ENCODE measurements around the gene RBM25. TPM values are rescaled to one million over a fixed set of nuclear protein-coding genes. Genes with fewer than 3 reads are reported as not detected.
A peak's percentile ranks its signal among the peaks of the same experiment; 100 is the strongest.

Gene RBM25
- total and polyA plus RNA-seq, 12 donors: 13.5 to 51.4 (median 39.9) TPM

DNA sequence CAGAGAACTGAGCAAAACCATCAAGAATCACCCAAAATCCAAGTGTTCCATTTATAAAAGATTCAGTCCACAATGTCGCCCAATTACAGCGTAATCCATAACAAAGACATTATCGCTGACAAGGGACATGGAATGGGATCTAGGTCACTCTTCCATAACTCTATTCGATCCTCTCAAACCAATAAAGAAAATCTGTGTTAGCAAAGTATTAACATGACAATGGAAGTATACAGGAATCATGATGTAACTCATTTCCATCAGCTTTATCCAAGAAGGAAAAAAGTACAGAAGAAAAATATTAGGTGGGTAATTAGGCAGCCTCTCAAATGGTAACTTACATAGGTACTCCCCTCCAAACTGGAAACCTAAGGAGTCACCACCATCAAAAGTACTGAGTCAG lies 36.3 kb upstream of the RBM25 start:
- peaks cover 0 to 72% (median 26%) of the 10 kb centered on the region in 9 donors for H3K36me3 ChIP-seq

DNA sequence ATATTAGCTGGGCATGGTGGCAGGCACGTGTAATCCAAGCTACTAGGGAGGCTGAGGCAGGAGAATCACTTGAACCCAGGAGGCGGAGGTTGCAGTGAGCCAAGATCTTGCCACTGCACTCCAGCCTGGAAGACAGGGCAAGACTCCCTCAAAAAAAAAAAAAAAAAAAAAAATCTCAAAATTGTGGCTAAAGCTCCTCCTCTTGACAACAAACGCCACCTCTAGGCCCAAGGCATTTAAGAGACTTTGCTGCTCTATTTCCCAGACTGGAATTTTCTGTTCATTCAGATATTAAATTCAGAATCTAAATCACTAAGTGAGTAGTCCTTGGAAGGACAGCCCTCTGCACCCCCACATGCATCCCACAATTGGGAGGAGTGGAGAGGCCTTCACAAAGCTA lies 32.8 kb upstream of the RBM25 start:
- no peak for ATAC-seq
- peaks cover 0 to 39% (median 22%) of the 10 kb centered on the region in 9 donors for H3K36me3 ChIP-seq
- TF ChIP-seq, protein P1, sequence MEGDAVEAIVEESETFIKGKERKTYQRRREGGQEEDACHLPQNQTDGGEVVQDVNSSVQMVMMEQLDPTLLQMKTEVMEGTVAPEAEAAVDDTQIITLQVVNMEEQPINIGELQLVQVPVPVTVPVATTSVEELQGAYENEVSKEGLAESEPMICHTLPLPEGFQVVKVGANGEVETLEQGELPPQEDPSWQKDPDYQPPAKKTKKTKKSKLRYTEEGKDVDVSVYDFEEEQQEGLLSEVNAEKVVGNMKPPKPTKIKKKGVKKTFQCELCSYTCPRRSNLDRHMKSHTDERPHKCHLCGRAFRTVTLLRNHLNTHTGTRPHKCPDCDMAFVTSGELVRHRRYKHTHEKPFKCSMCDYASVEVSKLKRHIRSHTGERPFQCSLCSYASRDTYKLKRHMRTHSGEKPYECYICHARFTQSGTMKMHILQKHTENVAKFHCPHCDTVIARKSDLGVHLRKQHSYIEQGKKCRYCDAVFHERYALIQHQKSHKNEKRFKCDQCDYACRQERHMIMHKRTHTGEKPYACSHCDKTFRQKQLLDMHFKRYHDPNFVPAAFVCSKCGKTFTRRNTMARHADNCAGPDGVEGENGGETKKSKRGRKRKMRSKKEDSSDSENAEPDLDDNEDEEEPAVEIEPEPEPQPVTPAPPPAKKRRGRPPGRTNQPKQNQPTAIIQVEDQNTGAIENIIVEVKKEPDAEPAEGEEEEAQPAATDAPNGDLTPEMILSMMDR (IDR thresholded peaks at IDR 0.05): no peak
- H3K27ac ChIP-seq: peak overlapping the region in 1 of 10 donors; percentile 88
- no peaks in the 10 kb centered on the region for H3K27me3 ChIP-seq
- H3K4me3 ChIP-seq: peak overlapping the region in 6 of 10 donors; percentile 63 to 89 (median 78)
- H3K9me3 ChIP-seq: no peaks in the 10 kb centered on the region
- H3K4me1 ChIP-seq: peaks cover 4 to 45% (median 29%) of the 10 kb centered on the region in 9 donors
- intact Hi-C loops (cut with DNase I): no loop called here
- 76 to 83% methylated on average over 3 of the region's 3 CpGs for WGBS, 2 donors
- no peak for DNase-seq

More for the DNA sequence above, 36.3 kb upstream of the RBM25 start:
- intact Hi-C loops (cut with DNase I): no loop called here
- H3K27me3 ChIP-seq: no peaks in the 10 kb centered on the region
- TF ChIP-seq, protein P1 (IDR thresholded peaks at IDR 0.05): no peak
- H3K4me3 ChIP-seq: no peak overlapping the region
- no peaks in the 10 kb centered on the region for H3K9me3 ChIP-seq
- ATAC-seq (no peak), DNase-seq (no peak)
- H3K27ac ChIP-seq: no peak overlapping the region
- WGBS, 2 donors: 96 to 98% methylated on average over 4 of the region's 4 CpGs
- peaks cover 4 to 45% (median 29%) of the 10 kb centered on the region in 9 donors for H3K4me1 ChIP-seq

DNA sequence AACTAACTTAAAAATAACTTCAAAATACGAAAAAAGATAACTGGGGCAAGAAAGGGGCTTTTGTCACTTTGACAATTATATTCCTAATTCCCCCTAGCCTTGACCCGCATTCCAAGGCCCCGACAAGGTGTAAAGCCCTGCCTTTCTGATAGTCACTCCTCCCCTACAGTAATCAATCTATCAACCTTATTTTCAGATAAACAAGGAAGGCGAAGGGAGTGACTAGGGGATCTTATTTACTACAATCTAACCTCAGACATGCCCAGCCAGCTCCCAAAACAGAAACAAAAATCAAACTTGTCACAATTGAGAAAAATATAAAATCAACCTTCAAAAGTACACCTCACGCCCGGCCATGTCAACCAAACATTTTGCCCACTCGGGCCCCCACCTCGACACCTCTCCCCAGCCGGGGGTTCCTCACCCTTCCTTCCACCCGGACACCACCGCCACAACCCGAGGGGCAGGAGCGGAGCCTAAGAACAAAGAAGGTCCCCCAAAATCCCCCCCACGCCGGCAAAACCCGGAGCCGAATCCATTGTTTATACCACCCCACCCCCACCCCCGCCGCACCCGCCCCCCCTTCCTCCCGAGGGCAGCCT lies 32.0 kb upstream of the RBM25 start:
- peak in 3 of 8 donors; percentile 2 to 16 (median 4) for ATAC-seq
- TF ChIP-seq, protein P1 (IDR thresholded peaks at IDR 0.05): no peak
- H3K4me3 ChIP-seq: peak overlapping the region; percentile 34 to 89 (median 76)
- H3K27me3 ChIP-seq: no peaks in the 10 kb centered on the region
- DNase-seq: no peak
- no peaks in the 10 kb centered on the region for H3K9me3 ChIP-seq
- H3K36me3 ChIP-seq: peaks cover 0 to 31% (median 18%) of the 10 kb centered on the region in 9 donors
- WGBS, 2 donors: 1 to 2% methylated on average over 17 to 21 of the region's 21 CpGs
- H3K27ac ChIP-seq: peak overlapping the region; percentile 38 to 88 (median 83)
- peaks cover 4 to 41% (median 29%) of the 10 kb centered on the region in 9 donors for H3K4me1 ChIP-seq
- intact Hi-C loops (cut with DNase I): loop anchor here in 2 of 10 donors (2.0 kb wide), 1 partner anchor 32 kb away; the partner anchor contains the start of gene RBM25 (in 2 of the 2)

DNA sequence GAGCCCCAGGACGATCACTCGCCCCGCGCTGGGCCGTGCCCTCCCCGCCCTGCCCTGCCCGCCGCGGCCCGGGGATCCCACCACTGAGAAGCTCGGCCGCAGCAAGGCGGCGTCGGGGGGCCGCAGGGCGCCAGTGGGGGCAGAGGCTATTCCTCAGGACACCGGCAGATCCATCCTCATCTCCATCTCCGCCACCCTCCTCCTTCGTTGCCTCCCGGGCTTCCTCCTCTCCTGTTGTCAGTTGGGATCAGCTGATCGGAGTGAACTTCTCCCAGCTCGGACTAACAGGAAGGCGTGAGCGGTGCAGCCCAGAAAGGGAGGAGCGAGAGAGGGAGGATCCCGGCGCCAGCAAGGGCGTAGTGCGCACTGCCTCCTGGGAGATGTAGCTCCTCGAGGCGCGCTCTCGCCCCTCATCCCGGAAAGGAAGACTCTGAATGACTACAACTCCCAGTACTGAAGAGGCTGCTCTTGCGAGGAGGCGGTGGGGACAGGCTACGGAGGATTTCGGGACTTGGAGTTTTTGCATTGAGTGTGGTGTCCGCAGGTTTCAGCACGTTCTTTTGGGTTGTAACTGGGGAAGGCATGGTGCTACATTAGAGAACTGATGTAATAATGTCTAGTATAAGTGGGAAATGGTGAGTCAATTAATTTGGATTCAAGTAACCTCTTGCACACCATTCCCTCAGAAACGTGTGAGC lies 31.3 kb upstream of the RBM25 start, which contains the start of gene ZFYVE1:
Gene ZFYVE1 (minus strand): TSS at position 262 of the 698 bp plus-strand sequence. CDS start 2,598 bp downstream, outside the sequence.
- DNase-seq: peak; percentile 95 to 97
- intact Hi-C loops (cut with DNase I): loop anchor here in 3 of 10 donors (1.0 to 2.0 kb wide), 2 partner anchors 31 to 32 kb away; partner anchors contain the start of gene RBM25 (in 3 of the 3)
- no peaks in the 10 kb centered on the region for H3K9me3 ChIP-seq
- TF ChIP-seq, protein P1 (IDR thresholded peaks at IDR 0.05): peak in 1 of 9 donors; percentile 10
- WGBS, 2 donors: 1% methylated on average over 31 to 41 of the region's 42 CpGs
- H3K36me3 ChIP-seq: peaks cover 0 to 25% (median 14%) of the 10 kb centered on the region in 9 donors
- H3K27ac ChIP-seq: peak within 1 kb of the TSS; percentile 38 to 88 (median 83)
- peak; percentile 99 to 100 (median 100) for ATAC-seq
- H3K4me1 ChIP-seq: peaks cover 4 to 40% (median 27%) of the 10 kb centered on the region in 9 donors
- H3K4me3 ChIP-seq: peak within 1 kb of the TSS; percentile 34 to 89 (median 76)
- no peaks in the 10 kb centered on the region for H3K27me3 ChIP-seq
